Neural cell (in vitro differentiated cells): ENCODE results near the gene CSTB. TPM values are rescaled to one million over a fixed set of nuclear protein-coding genes. Genes with fewer than 3 reads are reported as not detected.

ENCODE experiments used
- H2AFZ ChIP-seq: fragments of 200-600, 300-800 bp; sonication (generic), shearing (Covaris generic); 2 replicates; pipeline ENCODE4 v1.6.0; 2014; ENCODE audit warnings: low read depth, mild to moderate bottlenecking, antibody characterized with exemption, low read length, moderate library complexity
- H3F3A ChIP-seq: fragments of 200-600 bp; shearing (Covaris generic); 2 replicates; pipeline ENCODE4 v1.6.1; 2016; ENCODE audit warnings: mild to moderate bottlenecking, moderate library complexity, mixed read lengths, antibody characterized with exemption, low read length; ENCODE audit not compliant: insufficient read depth, poor library complexity, severe bottlenecking
- H3K27ac ChIP-seq: fragments of 200-600, 300-800 bp; sonication (generic), shearing (Covaris generic); 2 replicates; pipeline ENCODE4 v1.5.1; 2014; ENCODE audit warnings: mild to moderate bottlenecking, low read length, moderate library complexity
- H3K27me3 ChIP-seq: fragments of 300-800, 200-600 bp; sonication (generic), shearing (Covaris generic); 2 replicates; pipeline ENCODE4 v1.6.0; 2014; ENCODE audit warnings: mild to moderate bottlenecking, low read depth, low read length, moderate library complexity; ENCODE audit not compliant: insufficient read depth
- H3K36me3 ChIP-seq: fragments of 300-800, 200-600 bp; sonication (generic), shearing (Covaris generic); 2 replicates; pipeline ENCODE4 v1.5.1; 2014; ENCODE audit warnings: mild to moderate bottlenecking, antibody characterized with exemption, low read length, moderate library complexity; ENCODE audit not compliant: insufficient read depth
- H3K4me2 ChIP-seq: fragments of 300-800, 200-600 bp; sonication (generic), shearing (Covaris generic); 2 replicates; pipeline ENCODE4 v1.6.0; 2014; ENCODE audit warnings: mild to moderate bottlenecking, low read length
- H3K4me3 ChIP-seq: fragments of 300-800, 200-600 bp; sonication (generic), shearing (Covaris generic); 2 replicates; pipeline ENCODE4 v1.5.1; 2014; ENCODE audit warnings: mild to moderate bottlenecking, low read length, moderate library complexity
- H3K79me2 ChIP-seq: fragments of 200-600 bp; shearing (Covaris generic); replicated peaks from 2 replicates; pipeline ENCODE4 v1.6.0; 2014; ENCODE audit warnings: mild to moderate bottlenecking, low read length, moderate library complexity; ENCODE audit not compliant: insufficient read depth
- H3K9ac ChIP-seq: fragments of 300-800, 200-600 bp; sonication (generic), shearing (Covaris generic); 2 replicates; pipeline ENCODE4 v1.6.1; 2016; ENCODE audit warnings: mild to moderate bottlenecking, low read length, mixed read lengths
- H3K9me2 ChIP-seq: fragments of 200-600 bp; shearing (Covaris generic); 2 replicates; pipeline ENCODE4 v1.6.1; 2016; ENCODE audit warnings: mild to moderate bottlenecking, low read length, mixed read lengths; ENCODE audit not compliant: insufficient read depth
- H3K9me3 ChIP-seq: fragments of 200-600, 300-800 bp; sonication (generic), shearing (Covaris generic); 2 replicates; pipeline ENCODE4 v1.6.1; 2016; ENCODE audit warnings: mild to moderate bottlenecking, mixed run types, low read length, moderate library complexity, mixed read lengths
- H4K20me1 ChIP-seq: fragments of 200-600 bp; shearing (Covaris generic); 2 replicates; pipeline ENCODE4 v1.6.1; 2016; ENCODE audit warnings: mild to moderate bottlenecking, mixed run types; ENCODE audit not compliant: insufficient read depth
- EP300 ChIP-seq: fragments of 450-650 bp; conservative IDR thresholded peaks from 2 replicates; pipeline ENCODE4 v1.6.1; 2014; ENCODE audit warnings: antibody characterized with exemption, mild to moderate bottlenecking, moderate library complexity; ENCODE audit not compliant: poor library complexity, severe bottlenecking
- EZH2 ChIP-seq: fragments of 200-600, 300-800 bp; shearing (Covaris generic), sonication (generic); IDR thresholded peaks from 2 replicates; pipeline ENCODE4 v1.6.1; 2014; ENCODE audit warnings: antibody characterized with exemption, low read length, borderline replicate concordance, mild to moderate bottlenecking; ENCODE audit not compliant: insufficient read depth, poor library complexity, severe bottlenecking
- MXI1 ChIP-seq: fragments of 450-650 bp; conservative IDR thresholded peaks from 2 replicates; pipeline ENCODE4 v1.6.1; 2014; ENCODE audit warnings: antibody characterized with exemption, mild to moderate bottlenecking; ENCODE audit not compliant: poor library complexity, severe bottlenecking
- POLR2AphosphoS5 ChIP-seq: IDR thresholded peaks from 2 replicates; pipeline ENCODE4 v1.6.1; 2012
- RAD21 ChIP-seq: fragments of 450-650 bp; conservative IDR thresholded peaks from 2 replicates; pipeline ENCODE4 v1.6.1; 2014; ENCODE audit warnings: antibody characterized with exemption, mild to moderate bottlenecking, moderate library complexity
- SMC3 ChIP-seq: fragments of 450-650 bp; conservative IDR thresholded peaks from 2 replicates; pipeline ENCODE4 v1.6.1; 2014; ENCODE audit warnings: antibody characterized with exemption, mild to moderate bottlenecking, moderate library complexity; ENCODE audit not compliant: poor library complexity
- TAF1 ChIP-seq: IDR thresholded peaks from 2 replicates; pipeline ENCODE4 v1.6.1; 2012; ENCODE audit warnings: low read depth
- polyA plus RNA-seq: library from polyadenylated mRNA; depleted of rRNA; stranded (reverse); fragments of >200 nt; gene quantifications from 2 replicates; pipeline ENCODE4 v1.2.3, GENCODE V29; 2014
- TF ChIP-seq, protein P1 (sequence below): IDR thresholded peaks from 2 replicates; pipeline ENCODE4 v1.6.1; 2012; ENCODE audit warnings: borderline replicate concordance
- TF ChIP-seq, protein P2 (sequence below): fragments of 450-650 bp; IDR thresholded peaks from 2 replicates; pipeline ENCODE4 v1.5.1; 2014; ENCODE audit warnings: antibody characterized with exemption, mild to moderate bottlenecking, moderate library complexity; ENCODE audit not compliant: poor library complexity, severe bottlenecking

The CSTB gene
- polyA plus RNA-seq, 1 donor from 2014 or later = 9.7 TPM

DNA sequence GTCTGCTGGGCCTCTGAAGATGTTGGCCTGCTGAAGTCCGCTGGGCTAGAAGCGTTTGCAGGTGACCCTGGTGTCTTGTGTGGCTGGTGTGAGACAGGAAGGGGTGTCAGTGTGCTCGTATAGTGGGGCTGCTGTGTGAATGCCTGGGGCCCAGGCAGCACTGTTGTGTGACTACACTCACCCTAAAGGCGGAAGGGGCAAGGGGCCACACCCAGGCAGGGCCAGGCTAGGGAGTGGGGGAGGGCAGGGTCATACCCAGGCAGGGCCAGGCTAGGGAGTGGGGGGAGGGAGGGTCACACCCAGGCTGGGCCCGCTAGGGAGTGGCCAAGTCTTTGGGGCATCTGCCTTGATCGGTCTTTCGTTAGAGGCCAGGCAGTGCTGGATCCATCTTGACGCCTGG is 32.2 kb downstream of the CSTB start:
- Histone ChIP-seq H3K4me3 (no peak overlapping the region), H3K27me3 (no peaks in the 10 kb centered on the region), H3K79me2 (no peaks in the 10 kb centered on the region), H3F3A (no peaks in the 10 kb centered on the region), H3K9me3 (no peaks in the 10 kb centered on the region), H3K27ac (no peak overlapping the region), H3K9ac (no peak overlapping the region), H3K4me2 (no peak overlapping the region), H3K9me2 (no peaks in the 10 kb centered on the region), H2AFZ (no peak overlapping the region), H4K20me1 (no peaks in the 10 kb centered on the region), H3K36me3 (no peaks in the 10 kb centered on the region)
- TF ChIP-seq EZH2 = no peak
- TF ChIP-seq SMC3 = no peak
- TF ChIP-seq, protein P1, sequence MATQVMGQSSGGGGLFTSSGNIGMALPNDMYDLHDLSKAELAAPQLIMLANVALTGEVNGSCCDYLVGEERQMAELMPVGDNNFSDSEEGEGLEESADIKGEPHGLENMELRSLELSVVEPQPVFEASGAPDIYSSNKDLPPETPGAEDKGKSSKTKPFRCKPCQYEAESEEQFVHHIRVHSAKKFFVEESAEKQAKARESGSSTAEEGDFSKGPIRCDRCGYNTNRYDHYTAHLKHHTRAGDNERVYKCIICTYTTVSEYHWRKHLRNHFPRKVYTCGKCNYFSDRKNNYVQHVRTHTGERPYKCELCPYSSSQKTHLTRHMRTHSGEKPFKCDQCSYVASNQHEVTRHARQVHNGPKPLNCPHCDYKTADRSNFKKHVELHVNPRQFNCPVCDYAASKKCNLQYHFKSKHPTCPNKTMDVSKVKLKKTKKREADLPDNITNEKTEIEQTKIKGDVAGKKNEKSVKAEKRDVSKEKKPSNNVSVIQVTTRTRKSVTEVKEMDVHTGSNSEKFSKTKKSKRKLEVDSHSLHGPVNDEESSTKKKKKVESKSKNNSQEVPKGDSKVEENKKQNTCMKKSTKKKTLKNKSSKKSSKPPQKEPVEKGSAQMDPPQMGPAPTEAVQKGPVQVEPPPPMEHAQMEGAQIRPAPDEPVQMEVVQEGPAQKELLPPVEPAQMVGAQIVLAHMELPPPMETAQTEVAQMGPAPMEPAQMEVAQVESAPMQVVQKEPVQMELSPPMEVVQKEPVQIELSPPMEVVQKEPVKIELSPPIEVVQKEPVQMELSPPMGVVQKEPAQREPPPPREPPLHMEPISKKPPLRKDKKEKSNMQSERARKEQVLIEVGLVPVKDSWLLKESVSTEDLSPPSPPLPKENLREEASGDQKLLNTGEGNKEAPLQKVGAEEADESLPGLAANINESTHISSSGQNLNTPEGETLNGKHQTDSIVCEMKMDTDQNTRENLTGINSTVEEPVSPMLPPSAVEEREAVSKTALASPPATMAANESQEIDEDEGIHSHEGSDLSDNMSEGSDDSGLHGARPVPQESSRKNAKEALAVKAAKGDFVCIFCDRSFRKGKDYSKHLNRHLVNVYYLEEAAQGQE = no peak
- no peak for TF ChIP-seq EP300
- TF ChIP-seq, protein P2, sequence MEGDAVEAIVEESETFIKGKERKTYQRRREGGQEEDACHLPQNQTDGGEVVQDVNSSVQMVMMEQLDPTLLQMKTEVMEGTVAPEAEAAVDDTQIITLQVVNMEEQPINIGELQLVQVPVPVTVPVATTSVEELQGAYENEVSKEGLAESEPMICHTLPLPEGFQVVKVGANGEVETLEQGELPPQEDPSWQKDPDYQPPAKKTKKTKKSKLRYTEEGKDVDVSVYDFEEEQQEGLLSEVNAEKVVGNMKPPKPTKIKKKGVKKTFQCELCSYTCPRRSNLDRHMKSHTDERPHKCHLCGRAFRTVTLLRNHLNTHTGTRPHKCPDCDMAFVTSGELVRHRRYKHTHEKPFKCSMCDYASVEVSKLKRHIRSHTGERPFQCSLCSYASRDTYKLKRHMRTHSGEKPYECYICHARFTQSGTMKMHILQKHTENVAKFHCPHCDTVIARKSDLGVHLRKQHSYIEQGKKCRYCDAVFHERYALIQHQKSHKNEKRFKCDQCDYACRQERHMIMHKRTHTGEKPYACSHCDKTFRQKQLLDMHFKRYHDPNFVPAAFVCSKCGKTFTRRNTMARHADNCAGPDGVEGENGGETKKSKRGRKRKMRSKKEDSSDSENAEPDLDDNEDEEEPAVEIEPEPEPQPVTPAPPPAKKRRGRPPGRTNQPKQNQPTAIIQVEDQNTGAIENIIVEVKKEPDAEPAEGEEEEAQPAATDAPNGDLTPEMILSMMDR = no peak
- TF ChIP-seq POLR2AphosphoS5 = no peak
- no peak for TF ChIP-seq MXI1
- TF ChIP-seq RAD21 = no peak
- no peak for TF ChIP-seq TAF1

DNA sequence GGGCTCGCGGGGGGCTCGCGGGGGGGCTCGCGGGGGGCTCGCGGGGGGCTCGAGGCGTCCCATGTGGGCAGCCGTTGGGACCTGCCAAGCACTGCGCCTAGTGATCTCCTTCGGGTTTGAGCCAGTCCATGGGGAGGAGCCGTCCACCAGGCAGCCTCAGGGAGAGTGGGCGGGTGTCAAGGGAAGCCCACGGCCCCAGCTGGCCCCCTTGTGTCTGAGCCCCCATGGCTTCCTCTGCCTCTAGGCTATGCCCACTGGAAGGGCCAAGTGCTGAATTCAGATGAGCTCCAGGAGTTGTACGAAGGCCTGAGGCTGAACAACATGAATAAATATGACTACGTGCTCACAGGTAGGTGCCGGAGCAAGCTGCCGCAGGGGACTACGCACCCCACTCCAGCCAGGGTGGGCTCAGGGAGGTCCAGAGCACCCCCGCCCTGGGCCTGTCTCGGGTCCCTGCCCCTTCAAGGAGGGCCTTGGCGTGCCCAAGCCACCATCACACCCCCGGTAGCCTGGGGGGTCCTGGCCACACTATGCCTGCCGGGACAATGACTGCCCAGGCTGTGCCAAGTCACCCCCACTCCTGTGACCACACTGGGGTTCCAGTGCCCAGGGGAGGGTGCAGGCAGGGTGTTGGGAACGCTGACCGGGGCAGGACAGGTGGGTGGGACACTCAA is 34.5 kb downstream of the CSTB start:
- Histone ChIP-seq H3K4me3 (no peak overlapping the region), H3K27ac (no peak overlapping the region), H3K9me3 (no peaks in the 10 kb centered on the region), H3K9me2 (no peaks in the 10 kb centered on the region), H3K9ac (no peak overlapping the region), H4K20me1 (no peaks in the 10 kb centered on the region), H3F3A (no peaks in the 10 kb centered on the region), H3K4me2 (no peak overlapping the region), H3K27me3 (no peaks in the 10 kb centered on the region), H3K36me3 (no peaks in the 10 kb centered on the region), H2AFZ (no peak overlapping the region), H3K79me2 (no peaks in the 10 kb centered on the region)
- TF ChIP-seq, protein P2 = no peak
- TF ChIP-seq, protein P1 = no peak
- TF ChIP-seq SMC3 = no peak
- no peak for TF ChIP-seq EZH2
- no peak for TF ChIP-seq RAD21
- TF ChIP-seq POLR2AphosphoS5 = no peak
- no peak for TF ChIP-seq TAF1
- TF ChIP-seq MXI1 = no peak
- TF ChIP-seq EP300 = no peak
